HEK293 (cell line): ENCODE results near the gene UFL1.
A peak's percentile ranks its signal among the peaks of the same experiment; 100 is the strongest.

Source experiments
- ATF2 ChIP-seq: fragments of 450-650 bp; formaldehyde crosslinking; IDR thresholded peaks from 2 replicates; pipeline ENCODE4 v1.5.1; 2016; ENCODE audit warnings: missing biosample characterization, missing genetic modification characterization, low read depth
- HOXD13 ChIP-seq: sonication (generic); formaldehyde crosslinking; IDR thresholded peaks from 2 replicates; pipeline ENCODE4 v1.8.0; 2022; ENCODE audit warnings: missing genetic modification reagents, borderline replicate concordance
- KLF17 ChIP-seq: fragments of 450-650 bp; formaldehyde crosslinking; IDR thresholded peaks from 2 replicates; pipeline ENCODE4 v1.5.1; 2016; ENCODE audit warnings: missing biosample characterization, missing genetic modification characterization
- ZBTB44 ChIP-seq: fragments of 450-650 bp; IDR thresholded peaks from 2 replicates; pipeline ENCODE4 v1.5.1; 2018; ENCODE audit warnings: missing biosample characterization, mild to moderate bottlenecking, missing genetic modification characterization
- ZBTB6 ChIP-seq: fragments of 450-650 bp; formaldehyde crosslinking; IDR thresholded peaks from 2 replicates; pipeline ENCODE4 v1.5.1; 2017; ENCODE audit warnings: missing biosample characterization, missing genetic modification characterization
- ZEB2 ChIP-seq: fragments of 450-650 bp; formaldehyde crosslinking; IDR thresholded peaks from 2 replicates; pipeline ENCODE4 v1.5.1; 2016; ENCODE audit warnings: missing biosample characterization, missing genetic modification characterization
- ZNF132 ChIP-seq: fragments of 450-650 bp; formaldehyde crosslinking; IDR thresholded peaks from 2 replicates; pipeline ENCODE4 v1.5.1; 2017; ENCODE audit warnings: missing biosample characterization, missing genetic modification characterization, borderline replicate concordance
- ZNF16 ChIP-seq: fragments of 450-650 bp; formaldehyde crosslinking; IDR thresholded peaks from 2 replicates; pipeline ENCODE4 v1.5.1; 2016; ENCODE audit warnings: low read depth, missing biosample characterization, missing genetic modification characterization
- ZNF2 ChIP-seq: fragments of 450-650 bp; formaldehyde crosslinking; IDR thresholded peaks from 2 replicates; pipeline ENCODE4 v1.5.1; 2016; ENCODE audit warnings: missing biosample characterization, missing genetic modification characterization
- ZNF280C ChIP-seq: fragments of 450-650 bp; formaldehyde crosslinking; IDR thresholded peaks from 2 replicates; pipeline ENCODE4 v1.5.1; 2016; ENCODE audit warnings: missing biosample characterization, missing genetic modification characterization
- ZNF335 ChIP-seq: fragments of 450-650 bp; formaldehyde crosslinking; conservative IDR thresholded peaks from 2 replicates; pipeline ENCODE4 v1.5.1; 2016; ENCODE audit warnings: missing biosample characterization, missing genetic modification characterization
- ZNF341 ChIP-seq: fragments of 450-650 bp; formaldehyde crosslinking; IDR thresholded peaks from 2 replicates; pipeline ENCODE4; 2016; ENCODE audit warnings: low read depth, missing biosample characterization, missing genetic modification characterization
- ZNF366 ChIP-seq: fragments of 450-650 bp; formaldehyde crosslinking; conservative IDR thresholded peaks from 2 replicates; pipeline ENCODE4 v1.5.1; 2016; ENCODE audit warnings: missing biosample characterization, missing genetic modification characterization
- ZNF394 ChIP-seq: fragments of 450-650 bp; formaldehyde crosslinking; IDR thresholded peaks from 2 replicates; pipeline ENCODE4 v1.5.1; 2016; ENCODE audit warnings: missing biosample characterization, missing genetic modification characterization, mild to moderate bottlenecking, moderate library complexity, borderline replicate concordance
- ZNF404 ChIP-seq: fragments of 450-650 bp; formaldehyde crosslinking; IDR thresholded peaks from 2 replicates; pipeline ENCODE4 v1.5.1; 2017; ENCODE audit warnings: missing biosample characterization, missing genetic modification characterization
- ZNF433 ChIP-seq: fragments of 450-650 bp; formaldehyde crosslinking; IDR thresholded peaks from 2 replicates; pipeline ENCODE4 v1.5.1; 2016; ENCODE audit warnings: missing biosample characterization, missing genetic modification characterization, low read depth
- ZNF473 ChIP-seq: fragments of 450-650 bp; formaldehyde crosslinking; IDR thresholded peaks from 2 replicates; pipeline ENCODE4 v1.5.1; 2017; ENCODE audit warnings: missing biosample characterization, missing genetic modification characterization
- ZNF510 ChIP-seq: fragments of 450-650 bp; formaldehyde crosslinking; IDR thresholded peaks from 2 replicates; pipeline ENCODE4 v1.5.1; 2018; ENCODE audit warnings: mild to moderate bottlenecking, missing genetic modification characterization, missing biosample characterization; ENCODE audit not compliant: insufficient replicate concordance
- ZNF518A ChIP-seq: fragments of 450-650 bp; formaldehyde crosslinking; conservative IDR thresholded peaks from 2 replicates; pipeline ENCODE4 v1.5.1; 2016; ENCODE audit warnings: low read depth, missing biosample characterization, missing genetic modification characterization
- ZNF530 ChIP-seq: fragments of 450-650 bp; formaldehyde crosslinking; IDR thresholded peaks from 2 replicates; pipeline ENCODE4 v1.5.1; 2016; ENCODE audit warnings: low read depth, missing biosample characterization, missing genetic modification characterization
- ZNF645 ChIP-seq: fragments of 450-650 bp; formaldehyde crosslinking; IDR thresholded peaks from 2 replicates; pipeline ENCODE4; 2016; ENCODE audit warnings: missing biosample characterization, missing genetic modification characterization
- ZNF792 ChIP-seq: fragments of 450-650 bp; formaldehyde crosslinking; IDR thresholded peaks from 2 replicates; pipeline ENCODE4 v1.5.1; 2016; ENCODE audit warnings: missing biosample characterization, missing genetic modification characterization
- ZNF837 ChIP-seq: fragments of 450-650 bp; formaldehyde crosslinking; IDR thresholded peaks from 2 replicates; pipeline ENCODE4 v1.5.1; 2016; ENCODE audit warnings: missing biosample characterization, missing genetic modification characterization

The UFL1 gene

GRCh38 chr6:96521644-96522464, at the start of gene UFL1 (continued):
- TF ChIP-seq ZNF132 (no peak), ZBTB44 (tag by site-specific recombination) (no peak), ZNF792 (tag by site-specific recombination) (no peak), ZNF837 (tag by site-specific recombination) (no peak), ZNF433 (tag by site-specific recombination) (no peak), ZNF473 (tag by site-specific recombination) (no peak), ZNF510 (tag by site-specific recombination) (no peak), ZNF341 (tag by site-specific recombination) (peak; percentile 98), ZNF645 (tag by site-specific recombination) (no peak), ZNF2 (tag by site-specific recombination) (peak; percentile 92), ZNF280C (no peak), ZEB2 (tag by site-specific recombination) (peak; percentile 72), ZNF530 (no peak), ZNF394 (tag by site-specific recombination) (no peak), ZNF404 (tag by site-specific recombination) (no peak), KLF17 (tag by site-specific recombination) (peak; percentile 90), ZNF366 (peak; percentile 85), ZNF335 (tag by site-specific recombination) (peak; percentile 90), ZNF518A (tag by site-specific recombination) (no peak), ZBTB6 (tag by site-specific recombination) (no peak), ZNF16 (no peak), ATF2 (tag by site-specific recombination) (no peak), HOXD13 (CRISPR knock-in tag) (no peak)
